GM21529 (cell line): ENCODE measurements around the gene MDM4.

ENCODE experiments used
- ATAC-seq: cut with Tn5 transposase; IDR thresholded peaks from one replicate; pipeline ENCODE4 v1.9.1; 2021; ENCODE audit not compliant: unreplicated experiment

MDM4 gene

GRCh38 chr1:204487256-204487615, 29.0 kb upstream of the MDM4 start:
- ATAC-seq, result no peak

DNA sequence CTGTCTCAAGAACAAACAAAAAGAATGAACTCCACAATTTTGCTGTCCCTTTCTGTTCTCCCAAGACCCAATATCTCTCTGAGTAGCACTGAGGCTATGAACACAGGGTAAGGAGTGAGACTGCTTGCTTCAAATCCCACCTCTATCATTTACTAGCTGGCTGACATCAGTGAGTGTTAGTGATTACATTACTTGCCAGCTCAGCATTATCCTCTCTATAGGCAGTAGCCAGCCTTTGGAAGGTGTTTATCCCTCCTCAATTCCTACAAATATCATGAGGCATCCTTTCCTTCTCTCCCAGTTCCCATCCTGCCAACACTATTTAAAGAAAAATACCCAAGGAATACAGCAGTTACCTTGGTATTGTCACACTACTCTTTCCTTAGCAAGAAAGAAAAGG, 24.6 kb upstream of the MDM4 start:
- ATAC-seq, result no peak

DNA sequence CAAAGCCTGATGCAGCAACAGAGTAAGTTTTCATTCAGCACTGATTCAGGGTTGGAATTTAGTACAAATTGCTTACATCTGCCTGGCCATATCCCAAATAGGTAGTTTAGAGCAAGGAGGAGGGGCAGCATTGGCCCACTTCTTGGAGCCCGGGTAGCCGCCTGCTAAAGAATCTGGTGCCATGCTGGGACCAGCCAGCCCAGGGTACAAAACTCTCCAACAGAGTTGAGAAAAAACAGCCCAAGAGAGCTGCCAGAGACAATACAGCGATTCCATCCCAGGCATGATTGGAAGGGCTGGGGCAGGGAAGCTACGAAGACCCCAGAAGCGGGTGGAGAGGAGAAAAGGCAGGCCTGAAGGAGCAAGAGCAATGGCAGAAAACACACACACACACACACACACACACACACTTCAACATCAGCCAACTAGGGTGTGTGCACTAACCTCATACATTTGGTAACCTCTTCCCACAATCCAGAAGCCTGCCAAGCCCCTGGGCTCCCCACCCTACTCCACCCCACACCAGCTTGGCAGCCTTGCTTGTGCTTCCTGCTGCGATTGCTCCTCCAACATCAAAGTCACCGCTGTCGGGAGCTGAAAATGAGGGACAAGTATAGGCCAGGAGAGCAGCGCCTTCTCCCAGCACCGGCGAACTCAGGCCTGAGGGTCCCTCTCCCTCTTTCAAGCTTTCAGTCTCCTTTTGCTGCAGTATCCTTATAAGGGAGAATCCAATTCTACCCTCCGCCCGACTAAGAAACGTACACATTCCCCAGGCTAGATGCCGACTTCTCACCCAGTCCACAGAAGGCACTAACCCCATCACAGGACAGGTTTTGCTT, 22.8 kb upstream of the MDM4 start:
- no peak for ATAC-seq

DNA sequence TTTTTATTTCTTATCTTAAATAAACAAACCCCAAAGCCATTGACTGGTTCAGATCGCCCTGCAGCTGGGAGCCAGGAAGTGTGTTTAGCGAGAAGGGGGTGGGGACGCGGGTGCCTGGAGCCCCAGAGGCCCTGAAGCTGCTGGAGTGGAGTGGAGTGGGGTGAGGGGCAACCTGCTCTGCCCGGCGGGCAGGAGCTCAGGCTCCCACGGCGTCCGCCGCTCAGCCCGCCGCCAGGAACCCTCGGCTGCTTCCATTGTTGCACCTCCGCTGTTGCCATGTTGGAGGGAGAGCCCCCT, 22.3 kb upstream of the MDM4 start:
- peak; percentile 39 for ATAC-seq

DNA sequence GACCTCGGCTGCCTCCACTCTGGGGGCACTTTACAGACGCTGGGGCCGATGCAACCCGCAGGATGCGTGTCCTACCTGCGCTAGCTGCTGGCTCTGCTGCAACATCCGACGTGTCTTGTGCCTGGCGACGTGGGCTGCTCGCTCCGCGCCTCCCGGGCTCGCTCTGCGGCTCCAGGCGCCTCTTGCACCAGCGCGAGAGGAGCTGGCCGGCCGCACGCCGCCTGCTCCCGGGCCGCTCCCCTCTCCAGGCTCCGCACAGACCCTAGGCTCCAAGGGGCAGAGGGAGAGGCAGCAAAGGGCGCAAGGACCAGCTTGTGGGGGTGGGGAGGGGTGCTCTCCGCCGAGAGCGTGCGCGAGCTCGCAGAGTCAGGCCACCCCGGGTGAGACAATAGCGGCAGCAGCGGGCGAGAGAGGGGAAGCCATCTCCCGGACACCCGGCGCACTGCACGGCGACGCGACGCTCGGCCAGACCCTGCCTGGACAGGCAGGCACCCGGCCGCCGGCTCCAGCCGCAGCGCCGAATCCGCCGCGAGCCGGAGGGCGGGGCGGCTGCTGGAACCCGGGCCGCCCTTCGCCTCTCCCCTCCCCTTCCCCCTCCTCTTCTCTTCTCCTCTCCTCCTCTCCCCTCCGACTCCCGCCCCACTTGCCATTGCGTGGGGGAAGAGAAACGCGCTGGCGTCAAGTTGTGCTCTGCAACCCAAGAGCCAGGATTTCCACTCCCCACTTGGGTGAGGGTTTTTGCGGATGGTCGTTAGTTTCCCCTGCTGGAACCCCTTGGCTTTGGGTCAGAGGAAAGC, 21.7 kb upstream of the MDM4 start, which contains the start of gene PIK3C2B:
PIK3C2B (minus strand) TSS at position 525 of the 797 bp plus-strand sequence. CDS start 25,003 bp downstream, outside the sequence.
- ATAC-seq, result peak; percentile 65

GRCh38 chr1:204495078-204495753, 21.0 kb upstream of the MDM4 start:
- peak; percentile 34 for ATAC-seq

DNA sequence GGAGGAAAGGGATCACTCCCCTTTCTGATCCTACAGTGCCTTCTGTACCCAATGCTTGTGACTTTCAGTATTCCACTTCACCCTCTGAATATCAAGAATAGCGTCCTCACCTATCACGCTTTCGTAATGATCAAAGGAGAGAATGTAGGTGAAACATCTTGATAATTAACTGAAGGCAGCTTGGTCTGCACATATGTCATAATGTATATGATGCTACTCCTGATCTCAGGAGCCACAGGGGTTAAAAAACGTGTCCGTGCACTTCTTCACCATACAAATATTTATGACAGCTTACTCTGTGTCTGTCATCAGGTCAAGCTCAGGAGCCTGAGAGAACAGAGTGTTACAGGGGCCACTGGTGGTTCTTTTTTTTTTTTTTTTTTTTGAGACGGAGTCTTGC, 20.4 kb upstream of the MDM4 start:
- no peak for ATAC-seq

GRCh38 chr1:204498981-204499380, 17.2 kb upstream of the MDM4 start:
- no peak for ATAC-seq

DNA sequence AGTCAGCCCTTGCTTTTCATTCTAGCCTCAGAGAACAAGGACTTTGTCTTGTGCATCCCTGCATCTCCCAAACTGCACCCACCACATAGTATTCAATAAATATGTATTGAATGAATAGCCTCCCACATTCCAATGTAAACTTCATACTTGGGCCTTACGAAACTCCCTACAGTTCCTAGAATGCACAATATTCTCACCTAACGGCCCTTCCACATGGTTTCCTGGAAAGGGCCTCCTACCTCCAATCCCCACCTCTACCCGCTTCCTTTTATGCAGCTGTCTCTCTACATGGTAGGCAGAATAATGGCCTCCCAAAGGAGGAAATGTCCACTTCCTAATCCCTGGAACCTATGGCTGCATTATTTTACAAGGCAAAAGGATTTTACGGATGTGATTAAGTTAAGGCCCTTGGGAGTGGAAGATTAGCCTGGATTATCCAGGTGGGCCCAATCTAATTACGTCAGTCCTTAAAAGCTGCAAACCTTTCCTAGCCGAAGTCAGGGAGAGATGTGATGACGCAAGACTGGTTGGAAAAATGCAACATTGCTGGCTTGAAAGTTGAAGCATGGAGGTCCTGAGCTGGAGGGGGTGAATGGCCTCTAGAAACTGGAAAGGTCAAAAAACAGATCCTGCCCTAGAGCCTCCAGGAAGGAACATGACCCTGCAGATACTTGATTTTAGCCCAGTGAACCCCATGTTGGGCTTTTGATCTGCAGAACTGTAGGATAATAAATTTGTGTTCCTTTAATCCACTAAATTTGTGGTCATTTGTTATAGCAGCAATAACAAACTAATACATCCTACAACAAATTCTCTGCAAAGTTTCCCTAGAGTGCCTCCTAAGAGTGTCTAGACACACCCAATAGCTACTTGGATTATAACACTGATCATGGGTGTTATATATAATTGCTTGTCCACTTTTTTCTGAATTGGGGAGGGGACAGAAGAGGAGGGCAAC, 16.4 kb upstream of the MDM4 start:
- no peak for ATAC-seq

GRCh38 chr1:204502241-204502640, 14.0 kb upstream of the MDM4 start:
- no peak for ATAC-seq

GRCh38 chr1:204503122-204503912, 12.9 kb upstream of the MDM4 start:
- no peak for ATAC-seq

DNA sequence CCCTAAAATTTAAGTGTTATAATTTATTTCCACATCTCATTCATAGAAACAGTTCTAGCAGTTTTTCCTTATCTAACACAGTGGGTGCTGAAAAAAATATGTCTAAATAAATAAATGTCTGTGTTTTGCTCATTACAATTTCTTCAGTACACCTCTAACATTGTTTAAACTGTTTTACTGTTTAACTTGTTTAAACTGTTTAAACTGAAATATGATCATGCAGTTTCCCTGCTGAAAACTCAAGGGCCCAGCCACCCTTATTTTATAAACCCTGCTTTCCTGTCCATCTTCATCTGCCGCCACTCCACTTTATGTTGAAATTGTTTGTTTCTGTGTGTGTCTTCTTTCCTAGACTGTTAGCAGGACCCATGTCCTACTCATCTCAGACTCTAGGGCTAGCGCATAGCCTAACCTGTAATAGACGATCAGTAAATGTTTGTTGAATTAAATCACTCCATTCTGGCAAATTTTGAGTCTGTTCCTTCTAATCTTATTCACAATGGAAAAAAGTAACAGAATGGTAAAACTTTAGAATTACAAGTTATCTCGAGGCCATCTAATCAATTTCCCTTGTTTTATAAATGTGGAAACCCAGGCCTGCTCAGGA, 12.2 kb upstream of the MDM4 start:
- ATAC-seq, result no peak

- ATAC-seq, result no peak
Measured at GRCh38 chr1:204505674-204506200, 10.5 kb upstream of the MDM4 start.

- ATAC-seq, result peak; percentile 70
Measured at GRCh38 chr1:204506201-204506968, 9.8 kb upstream of the MDM4 start.

GRCh38 chr1:204506969-204507316, 9.3 kb upstream of the MDM4 start:
- ATAC-seq, result peak; percentile 46

GRCh38 chr1:204507317-204508105, 8.7 kb upstream of the MDM4 start:
- peak; percentile 10 for ATAC-seq

- ATAC-seq, result no peak
Measured at GRCh38 chr1:204509186-204509635, 7.0 kb upstream of the MDM4 start.

- no peak for ATAC-seq
Measured at GRCh38 chr1:204511366-204511765, 4.8 kb upstream of the MDM4 start.
